ENCODE data around the gene DDX23. TPM values are rescaled to one million over a fixed set of nuclear protein-coding genes. Genes with fewer than 3 reads are reported as not detected.
"Not testable (repeated sequence)": the region's sequence is repeated elsewhere in the genome, so short reads cannot be mapped to it uniquely, and the experiment has no call there.

The DDX23 gene
- total RNA-seq, 2 donors from 2014 or later: 37.4 to 50.8 TPM

GRCh38 chr12:48882315-48882687, 30.3 kb upstream of the DDX23 start:
- Histone ChIP-seq H3K9me3 (no peaks in the 10 kb centered on the region), H3K27ac (peak overlapping the region in 2 of 4 donors; percentile 50 to 53), H3K4me1 (peaks cover 22% of the 10 kb centered on the region), H3K4me3 (no peak overlapping the region), H3K36me3 (replicated peaks in 1 of 2; ENCODE audit: insufficient read depth in 1 of 2, low read depth in 2 of 2) (no peaks in the 10 kb centered on the region), H3K27me3 (no peaks in the 10 kb centered on the region)
- DNase-seq: peak in 3 of 4 donors; percentile 20 to 21 (median 20)
- TF ChIP-seq CTCF (IDR thresholded peaks at IDR 0.05): no peak
- TF ChIP-seq POLR2A (IDR thresholded peaks at IDR 0.05): no peak
- 36 to 51% methylated on average over 10 of the region's 10 CpGs for WGBS, 2 donors
- ATAC-seq: peak; percentile 49
- intact Hi-C loops (cut with DNase I): no loop called here

GRCh38 chr12:48881686-48882314, 29.8 kb upstream of the DDX23 start:
- H3K27ac ChIP-seq: peak overlapping the region in 2 of 4 donors; percentile 28 to 53
- intact Hi-C loops (cut with DNase I): no loop called here
- peaks cover 22% of the 10 kb centered on the region for H3K4me1 ChIP-seq
- no peak overlapping the region for H3K4me3 ChIP-seq
- no peaks in the 10 kb centered on the region for H3K9me3 ChIP-seq
- no peaks in the 10 kb centered on the region for H3K36me3 ChIP-seq (replicated peaks in 1 of 2; ENCODE audit: insufficient read depth in 1 of 2, low read depth in 2 of 2)
- no peaks in the 10 kb centered on the region for H3K27me3 ChIP-seq
- ATAC-seq (no peak), DNase-seq (no peak)
- TF ChIP-seq CTCF (IDR thresholded peaks at IDR 0.05) (no peak), POLR2A (IDR thresholded peaks at IDR 0.05) (no peak)
- WGBS, 2 donors: 52 to 59% methylated on average over 9 of the region's 9 CpGs

- no peak overlapping the region for H3K4me3 ChIP-seq
- intact Hi-C loops (cut with DNase I): no loop called here
- ATAC-seq (no peak), DNase-seq (no peak)
- 79 to 80% methylated on average over 9 of the region's 9 CpGs for whole genome bisulfite sequencing, 2 donors
- no peaks in the 10 kb centered on the region for H3K9me3 ChIP-seq
- no peaks in the 10 kb centered on the region for H3K27me3 ChIP-seq
- no peak overlapping the region for H3K27ac ChIP-seq
- H3K36me3 ChIP-seq (replicated peaks in 1 of 2; ENCODE audit: insufficient read depth in 1 of 2, low read depth in 2 of 2): no peaks in the 10 kb centered on the region
- no peak for TF ChIP-seq CTCF (IDR thresholded peaks at IDR 0.05)
- no peak for TF ChIP-seq POLR2A (IDR thresholded peaks at IDR 0.05)
- peaks cover 22% of the 10 kb centered on the region for H3K4me1 ChIP-seq
Measured at GRCh38 chr12:48880647-48881046, 28.7 kb upstream of the DDX23 start.

GRCh38 chr12:48878548-48878947, 26.6 kb upstream of the DDX23 start:
- Histone ChIP-seq H3K4me3 (no peak overlapping the region), H3K36me3 (replicated peaks in 1 of 2; ENCODE audit: insufficient read depth in 1 of 2, low read depth in 2 of 2) (no peaks in the 10 kb centered on the region), H3K27me3 (no peaks in the 10 kb centered on the region), H3K9me3 (no peaks in the 10 kb centered on the region), H3K4me1 (peaks cover 17% of the 10 kb centered on the region), H3K27ac (no peak overlapping the region)
- ATAC-seq (no peak), DNase-seq (no peak)
- 71 to 80% methylated on average over 1 to 2 of the region's 2 CpGs for WGBS, 2 donors
- TF ChIP-seq CTCF (IDR thresholded peaks at IDR 0.05) (no peak), POLR2A (IDR thresholded peaks at IDR 0.05) (no peak)
- intact Hi-C loops (cut with DNase I): no loop called here

GRCh38 chr12:48875944-48876515, 24.1 kb upstream of the DDX23 start:
- DNase-seq: no peak
- Histone ChIP-seq H3K4me3 (no peak overlapping the region), H3K27me3 (no peaks in the 10 kb centered on the region), H3K4me1 (no peaks in the 10 kb centered on the region), H3K9me3 (no peaks in the 10 kb centered on the region), H3K36me3 (replicated peaks in 1 of 2; ENCODE audit: insufficient read depth in 1 of 2, low read depth in 2 of 2) (no peaks in the 10 kb centered on the region), H3K27ac (no peak overlapping the region)
- intact Hi-C loops (cut with DNase I): no loop called here
- no peak for TF ChIP-seq CTCF (IDR thresholded peaks at IDR 0.05)
- TF ChIP-seq POLR2A (IDR thresholded peaks at IDR 0.05): no peak
- no peak for ATAC-seq
- 69 to 86% methylated on average over 4 of the region's 4 CpGs for WGBS, 2 donors

- intact Hi-C loops (cut with DNase I); ATAC-seq; DNase-seq; H3K27me3 ChIP-seq; H3K36me3 ChIP-seq (replicated peaks in 1 of 2; ENCODE audit: insufficient read depth in 1 of 2, low read depth in 2 of 2); H3K27ac ChIP-seq; H3K4me1 ChIP-seq; H3K9me3 ChIP-seq; H3K4me3 ChIP-seq: not testable (repeated sequence)
- WGBS, 2 donors: 84 to 86% methylated on average over 8 of the region's 8 CpGs
Measured at GRCh38 chr12:48873534-48873933, 21.6 kb upstream of the DDX23 start.
